ENCODE measurements around the gene ILK. TPM values are rescaled to one million over a fixed set of nuclear protein-coding genes. Genes with fewer than 3 reads are reported as not detected.

ILK gene
- total RNA-seq, 4 donors from 2014 or later = 139 to 148 (median 140) TPM

- Histone ChIP-seq H3K27ac (no peak overlapping the region), H3K4me1 (peaks cover 0 to 34% (median 19%) of the 10 kb centered on the region in 4 donors), H3K9me3 (no peaks in the 10 kb centered on the region), H3K4me3 (no peak overlapping the region), H3K27me3 (peaks cover 0 to 13% of the 10 kb centered on the region in 2 donors), H3K36me3 (peaks cover 0 to 48% (median 0%) of the 10 kb centered on the region in 3 donors)
- WGBS, 2 donors = 78 to 83% methylated on average over 7 to 11 of the region's 11 CpGs
- DNase-seq (ENCODE audit: low spot score in 2 of 2) = no peak
- TF ChIP-seq EP300 (IDR thresholded peaks at IDR 0.05) (no peak), POLR2A (IDR thresholded peaks at IDR 0.05) (no peak), CTCF (IDR thresholded peaks at IDR 0.05) (no peak)
Observed at GRCh38 chr11:6631361-6631890, 27.9 kb downstream of the ILK start.

GRCh38 chr11:6632116-6633073, 28.8 kb downstream of the ILK start:
- TF ChIP-seq EP300 (IDR thresholded peaks at IDR 0.05) (no peak), CTCF (IDR thresholded peaks at IDR 0.05) (no peak), POLR2A (IDR thresholded peaks at IDR 0.05) (no peak)
- 93 to 96% methylated on average over 21 to 24 of the region's 29 CpGs for WGBS, 2 donors
- H3K9me3 ChIP-seq = no peaks in the 10 kb centered on the region
- H3K27me3 ChIP-seq = peaks cover 0 to 13% of the 10 kb centered on the region in 2 donors
- H3K4me1 ChIP-seq = peaks cover 0 to 43% (median 23%) of the 10 kb centered on the region in 4 donors
- DNase-seq (ENCODE audit: low spot score in 2 of 2) = no peak
- H3K36me3 ChIP-seq = peaks cover 0 to 38% (median 0%) of the 10 kb centered on the region in 3 donors
- H3K4me3 ChIP-seq = no peak overlapping the region
- H3K27ac ChIP-seq = no peak overlapping the region

- H3K4me3 ChIP-seq = no peak overlapping the region
- peaks cover 0 to 13% of the 10 kb centered on the region in 2 donors for H3K27me3 ChIP-seq
- H3K27ac ChIP-seq = peak overlapping the region in 2 of 4 donors; percentile 26 to 67
- peaks cover 0 to 56% (median 35%) of the 10 kb centered on the region in 4 donors for H3K4me1 ChIP-seq
- peaks cover 0 to 37% (median 0%) of the 10 kb centered on the region in 3 donors for H3K36me3 ChIP-seq
- DNase-seq (ENCODE audit: low spot score in 2 of 2) = no peak
- WGBS, 2 donors = 94 to 98% methylated on average over 16 of the region's 16 CpGs
- TF ChIP-seq EP300 (IDR thresholded peaks at IDR 0.05) (no peak), CTCF (IDR thresholded peaks at IDR 0.05) (no peak), POLR2A (IDR thresholded peaks at IDR 0.05) (no peak)
- H3K9me3 ChIP-seq = no peaks in the 10 kb centered on the region
Observed at GRCh38 chr11:6633422-6634408, 30.1 kb downstream of the ILK start.

- H3K4me3 ChIP-seq = no peak overlapping the region
- H3K9me3 ChIP-seq = no peaks in the 10 kb centered on the region
- 46 to 56% methylated on average over 1 of the region's 1 CpG for WGBS, 2 donors
- TF ChIP-seq EP300 (IDR thresholded peaks at IDR 0.05) (no peak), CTCF (IDR thresholded peaks at IDR 0.05) (no peak), POLR2A (IDR thresholded peaks at IDR 0.05) (no peak)
- peak overlapping the region in 2 of 4 donors; percentile 26 to 67 for H3K27ac ChIP-seq
- peaks cover 0 to 65% (median 36%) of the 10 kb centered on the region in 4 donors for H3K4me1 ChIP-seq
- peaks cover 0 to 35% (median 0%) of the 10 kb centered on the region in 3 donors for H3K36me3 ChIP-seq
- H3K27me3 ChIP-seq = peaks cover 0 to 13% of the 10 kb centered on the region in 2 donors
- DNase-seq (ENCODE audit: low spot score in 2 of 2) = no peak
Observed at GRCh38 chr11:6634534-6634933, 31.0 kb downstream of the ILK start.

Data from tibial nerve (tissue), 4 donors.